Lower leg skin (tissue), 4 donors: ENCODE results near the gene XIRP2. TPM values are rescaled to one million over a fixed set of nuclear protein-coding genes. Genes with fewer than 3 reads are reported as not detected.
A peak's percentile ranks its signal among the peaks of the same experiment; 100 is the strongest.

ENCODE experiments used
- DNase-seq, 2 donors: peaks; one replicate each; pipeline ENCODE4 v3.0.0-alpha.2; 2019; ENCODE audit warnings: low spot score in 2 of 2
- H3K4me3 ChIP-seq: fragments of 200-600 bp; sonication (generic); 2 replicates; pipeline ENCODE4 v1.5.1; 2017; ENCODE audit warnings: mild to moderate bottlenecking, low read depth; ENCODE audit not compliant: poor library complexity, severe bottlenecking
- CTCF ChIP-seq, 3 donors: fragments of 450-650 bp; IDR thresholded peaks; one replicate each; pipeline ENCODE4 v1.5.1; 2016; ENCODE audit warnings: antibody characterized with exemption in 3 of 3, mild to moderate bottlenecking in 3 of 3, moderate library complexity in 2 of 3
- POLR2A ChIP-seq, 2 donors: fragments of 450-650 bp; IDR thresholded peaks; one replicate each; pipeline ENCODE4 v1.6.1; 2016 to 2017; ENCODE audit warnings: antibody characterized with exemption in 2 of 2, mild to moderate bottlenecking in 1 of 2, moderate library complexity in 1 of 2
- WGBS, 2 donors: methylation state at CpG; one replicate each; pipeline ENCODE4 v1.1.5; 2018; 5-methylcytosine and 5-hydroxymethylcytosine counted together
- intact Hi-C: fragments of 100-400 bp; cut with DNase I; formaldehyde crosslinking; loops from one replicate; pipeline ENCODE4 v1.15.0; 2023; ENCODE audit warnings: low total_unique reads
- total RNA-seq, 4 donors: library from RNA; depleted of rRNA; stranded (reverse); fragments of >200 nt; gene quantifications; one replicate each; pipeline ENCODE4 v1.1.0, GENCODE V29; 2016

XIRP2 gene
- total RNA-seq, 4 donors from 2014 or later = 0.06 TPM; not detected in 3

- no peak for TF ChIP-seq CTCF (IDR thresholded peaks at IDR 0.05)
- TF ChIP-seq POLR2A (IDR thresholded peaks at IDR 0.05) = no peak
- DNase-seq = no peak
- WGBS, 2 donors = 0 to 2% methylated on average over 7 to 59 of the region's 68 CpGs
- intact Hi-C loops = no loop called here
- H3K4me3 ChIP-seq = no peak overlapping the region
These were observed 405.0 kb downstream of the XIRP2 start for GRCh38 chr2:167293172-167293781.

- intact Hi-C loops = no loop called here
- peak in 1 of 2 donors; percentile 83 for DNase-seq
- WGBS, 2 donors = 2 to 5% methylated on average over 24 to 26 of the region's 39 CpGs
- H3K4me3 ChIP-seq = no peak overlapping the region
- TF ChIP-seq POLR2A (IDR thresholded peaks at IDR 0.05) = no peak
- no peak for TF ChIP-seq CTCF (IDR thresholded peaks at IDR 0.05)
These were observed 405.9 kb downstream of the XIRP2 start for GRCh38 chr2:167293943-167294775.

GRCh38 chr2:167294776-167295140, 406.5 kb downstream of the XIRP2 start:
- WGBS, 2 donors = 7 to 13% methylated on average over 5 of the region's 5 CpGs
- intact Hi-C loops = no loop called here
- no peak overlapping the region for H3K4me3 ChIP-seq
- TF ChIP-seq POLR2A (IDR thresholded peaks at IDR 0.05) = no peak
- no peak for TF ChIP-seq CTCF (IDR thresholded peaks at IDR 0.05)
- DNase-seq = no peak

GRCh38 chr2:167297292-167297691, 409.0 kb downstream of the XIRP2 start:
- TF ChIP-seq POLR2A (IDR thresholded peaks at IDR 0.05) (no peak), CTCF (IDR thresholded peaks at IDR 0.05) (no peak)
- 87 to 91% methylated on average over 1 of the region's 1 CpG for WGBS, 2 donors
- intact Hi-C loops = no loop called here
- no peak for DNase-seq
- H3K4me3 ChIP-seq = no peak overlapping the region

GRCh38 chr2:167298017-167298416, 409.7 kb downstream of the XIRP2 start:
- no peak overlapping the region for H3K4me3 ChIP-seq
- 70 to 84% methylated on average over 1 of the region's 1 CpG for WGBS, 2 donors
- intact Hi-C loops = no loop called here
- no peak for DNase-seq
- TF ChIP-seq CTCF (IDR thresholded peaks at IDR 0.05) = no peak
- TF ChIP-seq POLR2A (IDR thresholded peaks at IDR 0.05) = no peak
